ENCODE measurements around the gene TK1. TPM values are rescaled to one million over a fixed set of nuclear protein-coding genes. Genes with fewer than 3 reads are reported as not detected.
"Not testable (repeated sequence)": the region's sequence is repeated elsewhere in the genome, so short reads cannot be mapped to it uniquely, and the experiment has no call there.

Gene TK1
- total RNA-seq, 2 donors from 2014 or later: 0.66 to 4.9 TPM

- ATAC-seq: no peak
- intact Hi-C loops (cut with DNase I): no loop called here
- no peaks in the 10 kb centered on the region for H3K27me3 ChIP-seq
- H3K9me3 ChIP-seq: no peaks in the 10 kb centered on the region
- no peaks in the 10 kb centered on the region for H3K36me3 ChIP-seq (replicated peaks in 1 of 2; ENCODE audit: insufficient read depth in 1 of 2, low read depth in 2 of 2)
- peak overlapping the region; percentile 28 to 95 (median 88) for H3K27ac ChIP-seq
- no peak overlapping the region for H3K4me3 ChIP-seq
- WGBS, 2 donors: 70 to 78% methylated on average over 7 to 11 of the region's 11 CpGs
- no peak for TF ChIP-seq CTCF (IDR thresholded peaks at IDR 0.05)
- no peak for TF ChIP-seq POLR2A (IDR thresholded peaks at IDR 0.05)
- no peak for DNase-seq
- peaks cover 82% of the 10 kb centered on the region for H3K4me1 ChIP-seq
Observed at GRCh38 chr17:78173097-78173715, 13.6 kb downstream of the TK1 start.

DNA sequence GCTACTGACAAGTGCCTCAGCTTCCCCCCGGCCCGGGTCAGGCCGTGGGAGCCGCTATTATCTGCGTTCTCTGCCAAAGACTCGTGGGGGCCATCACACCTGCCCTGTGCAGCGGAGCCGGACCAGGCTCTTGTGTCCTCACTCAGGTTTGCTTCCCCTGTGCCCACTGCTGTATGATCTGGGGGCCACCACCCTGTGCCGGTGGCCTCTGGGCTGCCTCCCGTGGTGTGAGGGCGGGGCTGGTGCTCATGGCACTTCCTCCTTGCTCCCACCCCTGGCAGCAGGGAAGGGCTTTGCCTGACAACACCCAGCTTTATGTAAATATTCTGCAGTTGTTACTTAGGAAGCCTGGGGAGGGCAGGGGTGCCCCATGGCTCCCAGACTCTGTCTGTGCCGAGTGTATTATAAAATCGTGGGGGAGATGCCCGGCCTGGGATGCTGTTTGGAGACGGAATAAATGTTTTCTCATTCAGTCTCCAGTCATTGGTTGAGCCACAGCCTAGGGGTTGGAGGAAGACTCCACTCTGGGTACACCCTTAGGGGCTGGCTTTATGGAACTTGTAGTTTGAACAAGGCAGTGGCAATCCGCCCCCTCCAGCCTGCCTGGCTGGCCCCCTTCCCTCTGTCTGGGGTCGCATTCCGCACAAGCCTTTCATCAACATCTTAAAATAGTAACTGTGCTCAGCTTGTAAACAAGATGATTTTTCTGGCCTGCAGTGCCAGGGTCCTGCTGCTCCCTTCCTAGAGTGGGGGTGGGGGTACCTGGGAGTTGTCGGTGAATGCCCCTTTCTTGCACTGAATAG lies 14.4 kb downstream of the TK1 start:
- Histone ChIP-seq H3K27me3 (no peaks in the 10 kb centered on the region), H3K27ac (peak overlapping the region in 3 of 4 donors; percentile 87 to 95 (median 89)), H3K36me3 (replicated peaks in 1 of 2; ENCODE audit: insufficient read depth in 1 of 2, low read depth in 2 of 2) (no peaks in the 10 kb centered on the region), H3K4me3 (no peak overlapping the region), H3K4me1 (peaks cover 86% of the 10 kb centered on the region), H3K9me3 (no peaks in the 10 kb centered on the region)
- intact Hi-C loops (cut with DNase I): no loop called here
- ATAC-seq: no peak
- DNase-seq: peak in 1 of 4 donors; percentile 28
- no peak for TF ChIP-seq CTCF (IDR thresholded peaks at IDR 0.05)
- TF ChIP-seq POLR2A (IDR thresholded peaks at IDR 0.05): no peak
- WGBS, 2 donors: 47 to 56% methylated on average over 11 to 19 of the region's 19 CpGs

- H3K9me3 ChIP-seq; H3K27me3 ChIP-seq; DNase-seq; H3K36me3 ChIP-seq (replicated peaks in 1 of 2; ENCODE audit: insufficient read depth in 1 of 2, low read depth in 2 of 2); H3K4me3 ChIP-seq; ATAC-seq; intact Hi-C loops (cut with DNase I): not testable (repeated sequence)
- 74 to 84% methylated on average over 9 to 18 of the region's 19 CpGs for WGBS, 2 donors
- H3K4me1 ChIP-seq: peaks cover 80% of the 10 kb centered on the region
- H3K27ac ChIP-seq: peak overlapping the region in 3 of 4 donors; percentile 14 to 95 (median 27)
Observed at GRCh38 chr17:78171591-78172248, 15.1 kb downstream of the TK1 start.

GRCh38 chr17:78170692-78171590 lies 15.9 kb downstream of the TK1 start:
- TF ChIP-seq POLR2A (IDR thresholded peaks at IDR 0.05) (no peak), CTCF (IDR thresholded peaks at IDR 0.05) (no peak)
- Histone ChIP-seq H3K27me3 (no peaks in the 10 kb centered on the region), H3K27ac (peak overlapping the region in 2 of 4 donors; percentile 27 to 95), H3K4me1 (peaks cover 72% of the 10 kb centered on the region), H3K4me3 (no peak overlapping the region), H3K36me3 (replicated peaks in 1 of 2; ENCODE audit: insufficient read depth in 1 of 2, low read depth in 2 of 2) (no peaks in the 10 kb centered on the region), H3K9me3 (no peaks in the 10 kb centered on the region)
- ATAC-seq: no peak
- intact Hi-C loops (cut with DNase I): no loop called here
- 76 to 80% methylated on average over 11 to 30 of the region's 31 CpGs for WGBS, 2 donors
- DNase-seq: no peak

Data from body of pancreas (tissue), 4 donors.